Endothelial cell (in vitro differentiated cells): ENCODE measurements around the gene MAFF. TPM values are rescaled to one million over a fixed set of nuclear protein-coding genes. Genes with fewer than 3 reads are reported as not detected.

Experiments
- DNase-seq: peaks from one replicate; pipeline ENCODE4 v3.0.0; 2021; ENCODE audit warnings: low spot score
- H3K27ac Mint-ChIP-seq: one replicate; pipeline ENCODE4 v1.8.0; 2021; ENCODE audit warnings: mixed read lengths, inconsistent platforms; ENCODE audit not compliant: unreplicated experiment
- H3K27me3 Mint-ChIP-seq: one replicate; pipeline ENCODE4 v1.8.0; 2021; ENCODE audit warnings: mild to moderate bottlenecking, moderate library complexity, mixed read lengths, inconsistent platforms; ENCODE audit not compliant: unreplicated experiment
- H3K36me3 Mint-ChIP-seq: one replicate; pipeline ENCODE4 v1.8.0; 2021; ENCODE audit warnings: mild to moderate bottlenecking, low read depth, mixed read lengths, inconsistent platforms; ENCODE audit not compliant: unreplicated experiment
- H3K4me1 Mint-ChIP-seq: one replicate; pipeline ENCODE4 v1.8.0; 2021; ENCODE audit warnings: mild to moderate bottlenecking, mixed read lengths, inconsistent platforms; ENCODE audit not compliant: unreplicated experiment
- H3K4me3 Mint-ChIP-seq: one replicate; pipeline ENCODE4 v1.8.0; 2021; ENCODE audit warnings: mild to moderate bottlenecking, mixed read lengths, inconsistent platforms; ENCODE audit not compliant: unreplicated experiment
- H3K9me3 Mint-ChIP-seq: one replicate; pipeline ENCODE4 v1.8.0; 2021; ENCODE audit warnings: mixed read lengths, inconsistent platforms; ENCODE audit not compliant: unreplicated experiment
- CTCF ChIP-seq: fragments of 200-600 bp; sonication (generic); IDR thresholded peaks from one replicate; pipeline ENCODE4 v1.5.0; 2021; ENCODE audit warnings: antibody characterized with exemption; ENCODE audit not compliant: unreplicated experiment
- total RNA-seq: library from RNA; stranded (reverse); fragmentation: NEBNext Ultra II Directional; extraction: Animal tissue kit (Norgen Biotek cat#: 25700); gene quantifications from one replicate; pipeline ENCODE4 v1.2.1, GENCODE V29; 2021; ENCODE audit not compliant: unreplicated experiment

Gene MAFF
- total RNA-seq, 1 donor from 2014 or later: 3.5 TPM

GRCh38 chr22:38260761-38261681 lies 59.2 kb downstream of the MAFF start:
- H3K36me3 Mint-ChIP-seq: peaks cover 4% of the 10 kb centered on the region
- H3K27me3 Mint-ChIP-seq: peaks cover 5% of the 10 kb centered on the region
- H3K4me1 Mint-ChIP-seq: peaks cover 18% of the 10 kb centered on the region

GRCh38 chr22:38262051-38262795 lies 60.4 kb downstream of the MAFF start:
- Mint-ChIP-seq H3K36me3 (peaks cover 4% of the 10 kb centered on the region), H3K4me1 (peaks cover 17% of the 10 kb centered on the region), H3K27ac (no peak overlapping the region), H3K9me3 (no peaks in the 10 kb centered on the region), H3K27me3 (peaks cover 5% of the 10 kb centered on the region), H3K4me3 (no peak overlapping the region)
- peak; percentile 57 for DNase-seq
- peak; percentile 33 for TF ChIP-seq CTCF

More at GRCh38 chr22:38260761-38261681, 59.2 kb downstream of the MAFF start:
- H3K4me3 Mint-ChIP-seq: no peak overlapping the region
- TF ChIP-seq CTCF: no peak
- DNase-seq: no peak
- no peak overlapping the region for H3K27ac Mint-ChIP-seq
- H3K9me3 Mint-ChIP-seq: no peaks in the 10 kb centered on the region

- H3K4me1 Mint-ChIP-seq: peaks cover 13% of the 10 kb centered on the region
- H3K9me3 Mint-ChIP-seq: no peaks in the 10 kb centered on the region
- peaks cover 4% of the 10 kb centered on the region for H3K27me3 Mint-ChIP-seq
- H3K27ac Mint-ChIP-seq: no peak overlapping the region
- TF ChIP-seq CTCF: no peak
- no peak for DNase-seq
- no peak overlapping the region for H3K4me3 Mint-ChIP-seq
- H3K36me3 Mint-ChIP-seq: peaks cover 14% of the 10 kb centered on the region
Measured at GRCh38 chr22:38264322-38264843, 62.6 kb downstream of the MAFF start.

Other genes starting within 250 kb of the MAFF start
- 0.54 TPM for gene C22orf23, start 248.4 kb upstream of the MAFF start, total RNA-seq
- 58.9 TPM for gene POLR2F, start 248.3 kb upstream of the MAFF start, total RNA-seq
- gene SOX10, start 217.4 kb upstream of the MAFF start, total RNA-seq: 0.08 TPM
- gene PICK1, start 144.6 kb upstream of the MAFF start, total RNA-seq: 24.1 TPM
- not detected for gene SLC16A8, start 117.8 kb upstream of the MAFF start, total RNA-seq
- 0.77 TPM for gene BAIAP2L2, start 91.3 kb upstream of the MAFF start, total RNA-seq
- gene PLA2G6, start 20.2 kb upstream of the MAFF start, total RNA-seq: 22.5 TPM
- gene TMEM184B, start 71.0 kb downstream of the MAFF start, total RNA-seq: 59.8 TPM
- 144 TPM for gene CSNK1E, start 115.4 kb downstream of the MAFF start, total RNA-seq